ENCODE results near the gene APC2.
"Not testable (repeated sequence)": the region's sequence is repeated elsewhere in the genome, so short reads cannot be mapped to it uniquely, and the experiment has no call there.

Gene APC2

GRCh38 chr19:1417145-1417544, 32.8 kb upstream of the APC2 start:
- DNase-seq (ENCODE audit: low read depth, low spot score), result no peak

GRCh38 chr19:1417681-1418495, 32.0 kb upstream of the APC2 start:
- Histone ChIP-seq H3K27ac (ENCODE audit: low read length) (no peak overlapping the region), H3K4me3 (ENCODE audit: low read length) (no peak overlapping the region), H3K36me3 (ENCODE audit: control insufficient read depth, insufficient read depth, low read length) (peaks cover 44% of the 10 kb centered on the region), H3K27me3 (ENCODE audit: control insufficient read depth, insufficient read depth, low read length) (no peaks in the 10 kb centered on the region), H3K9me3 (ENCODE audit: control insufficient read depth, insufficient read depth, low read length) (no peaks in the 10 kb centered on the region), H3K4me1 (ENCODE audit: control insufficient read depth, insufficient read depth, low read length) (peaks cover 12% of the 10 kb centered on the region)
- DNase-seq (ENCODE audit: low read depth, low spot score), result no peak
- whole genome bisulfite sequencing (ENCODE audit: insufficient coverage, insufficient read length), result no CpG with 5 or more reads among the region's 30 CpGs

More at GRCh38 chr19:1417145-1417544, 32.8 kb upstream of the APC2 start:
- Histone ChIP-seq H3K4me1 (ENCODE audit: control insufficient read depth, insufficient read depth, low read length) (peaks cover 12% of the 10 kb centered on the region), H3K27me3 (ENCODE audit: control insufficient read depth, insufficient read depth, low read length) (no peaks in the 10 kb centered on the region), H3K9me3 (ENCODE audit: control insufficient read depth, insufficient read depth, low read length) (no peaks in the 10 kb centered on the region), H3K36me3 (ENCODE audit: control insufficient read depth, insufficient read depth, low read length) (peaks cover 42% of the 10 kb centered on the region), H3K27ac (ENCODE audit: low read length) (no peak overlapping the region), H3K4me3 (ENCODE audit: low read length) (no peak overlapping the region)
- WGBS (ENCODE audit: insufficient coverage, insufficient read length), result no CpG with 5 or more reads among the region's 21 CpGs

- Histone ChIP-seq H3K36me3 (ENCODE audit: control insufficient read depth, insufficient read depth, low read length) (peaks cover 48% of the 10 kb centered on the region), H3K4me3 (ENCODE audit: low read length) (no peak overlapping the region), H3K4me1 (ENCODE audit: control insufficient read depth, insufficient read depth, low read length) (peaks cover 12% of the 10 kb centered on the region), H3K27ac (ENCODE audit: low read length) (no peak overlapping the region), H3K9me3 (ENCODE audit: control insufficient read depth, insufficient read depth, low read length) (no peaks in the 10 kb centered on the region), H3K27me3 (ENCODE audit: control insufficient read depth, insufficient read depth, low read length) (no peaks in the 10 kb centered on the region)
- DNase-seq (ENCODE audit: low read depth, low spot score), result no peak
- no CpG with 5 or more reads among the region's 13 CpGs for WGBS (ENCODE audit: insufficient coverage, insufficient read length)
These were observed 31.5 kb upstream of the APC2 start for GRCh38 chr19:1418496-1418775.

- H3K4me1 ChIP-seq (ENCODE audit: control insufficient read depth, insufficient read depth, low read length), result peaks cover 12% of the 10 kb centered on the region
These were observed 30.8 kb upstream of the APC2 start for GRCh38 chr19:1418951-1419738.

GRCh38 chr19:1420085-1420484, 29.8 kb upstream of the APC2 start:
- DNase-seq (ENCODE audit: low read depth, low spot score); H3K27ac ChIP-seq (ENCODE audit: low read length); H3K27me3 ChIP-seq (ENCODE audit: control insufficient read depth, insufficient read depth, low read length); H3K4me3 ChIP-seq (ENCODE audit: low read length); H3K9me3 ChIP-seq (ENCODE audit: control insufficient read depth, insufficient read depth, low read length): not testable (repeated sequence)
- WGBS (ENCODE audit: insufficient coverage, insufficient read length), result no CpG with 5 or more reads among the region's 43 CpGs
- H3K36me3 ChIP-seq (ENCODE audit: control insufficient read depth, insufficient read depth, low read length), result peaks cover 57% of the 10 kb centered on the region
- peaks cover 12% of the 10 kb centered on the region for H3K4me1 ChIP-seq (ENCODE audit: control insufficient read depth, insufficient read depth, low read length)

More at GRCh38 chr19:1418951-1419738, 30.8 kb upstream of the APC2 start:
- Histone ChIP-seq H3K36me3 (ENCODE audit: control insufficient read depth, insufficient read depth, low read length) (peaks cover 54% of the 10 kb centered on the region), H3K27me3 (ENCODE audit: control insufficient read depth, insufficient read depth, low read length) (no peaks in the 10 kb centered on the region), H3K27ac (ENCODE audit: low read length) (no peak overlapping the region), H3K9me3 (ENCODE audit: control insufficient read depth, insufficient read depth, low read length) (no peaks in the 10 kb centered on the region), H3K4me3 (ENCODE audit: low read length) (no peak overlapping the region)
- no CpG with 5 or more reads among the region's 21 CpGs for WGBS (ENCODE audit: insufficient coverage, insufficient read length)
- DNase-seq (ENCODE audit: low read depth, low spot score), result no peak

GRCh38 chr19:1420590-1420989, 29.3 kb upstream of the APC2 start:
- Histone ChIP-seq H3K36me3 (ENCODE audit: control insufficient read depth, insufficient read depth, low read length) (peaks cover 58% of the 10 kb centered on the region), H3K4me1 (ENCODE audit: control insufficient read depth, insufficient read depth, low read length) (peaks cover 11% of the 10 kb centered on the region)

GRCh38 chr19:1421218-1421957, 28.5 kb upstream of the APC2 start:
- Histone ChIP-seq H3K9me3 (ENCODE audit: control insufficient read depth, insufficient read depth, low read length) (no peaks in the 10 kb centered on the region), H3K27ac (ENCODE audit: low read length) (no peak overlapping the region), H3K36me3 (ENCODE audit: control insufficient read depth, insufficient read depth, low read length) (peaks cover 64% of the 10 kb centered on the region), H3K27me3 (ENCODE audit: control insufficient read depth, insufficient read depth, low read length) (no peaks in the 10 kb centered on the region), H3K4me1 (ENCODE audit: control insufficient read depth, insufficient read depth, low read length) (peaks cover 4% of the 10 kb centered on the region), H3K4me3 (ENCODE audit: low read length) (no peak overlapping the region)
- no peak for DNase-seq (ENCODE audit: low read depth, low spot score)
- no CpG with 5 or more reads among the region's 37 CpGs for WGBS (ENCODE audit: insufficient coverage, insufficient read length)

More at GRCh38 chr19:1420590-1420989, 29.3 kb upstream of the APC2 start:
- no peak for DNase-seq (ENCODE audit: low read depth, low spot score)
- H3K27me3 ChIP-seq (ENCODE audit: control insufficient read depth, insufficient read depth, low read length), result no peaks in the 10 kb centered on the region
- no peaks in the 10 kb centered on the region for H3K9me3 ChIP-seq (ENCODE audit: control insufficient read depth, insufficient read depth, low read length)
- no peak overlapping the region for H3K27ac ChIP-seq (ENCODE audit: low read length)
- WGBS (ENCODE audit: insufficient coverage, insufficient read length), result no CpG with 5 or more reads among the region's 15 CpGs
- no peak overlapping the region for H3K4me3 ChIP-seq (ENCODE audit: low read length)

GRCh38 chr19:1421958-1422305, 28.0 kb upstream of the APC2 start:
- no peaks in the 10 kb centered on the region for H3K9me3 ChIP-seq (ENCODE audit: control insufficient read depth, insufficient read depth, low read length)
- H3K36me3 ChIP-seq (ENCODE audit: control insufficient read depth, insufficient read depth, low read length), result peaks cover 63% of the 10 kb centered on the region
- H3K27me3 ChIP-seq (ENCODE audit: control insufficient read depth, insufficient read depth, low read length), result no peaks in the 10 kb centered on the region
- no peak overlapping the region for H3K27ac ChIP-seq (ENCODE audit: low read length)
- H3K4me3 ChIP-seq (ENCODE audit: low read length), result no peak overlapping the region
- no CpG with 5 or more reads among the region's 22 CpGs for WGBS (ENCODE audit: insufficient coverage, insufficient read length)
- no peak for DNase-seq (ENCODE audit: low read depth, low spot score)
- peaks cover 3% of the 10 kb centered on the region; the same call in 1 of the 2 replicates for H3K4me1 ChIP-seq (ENCODE audit: control insufficient read depth, insufficient read depth, low read length)

- H3K27ac ChIP-seq (ENCODE audit: low read length), result no peak overlapping the region
- no CpG with 5 or more reads among the region's 16 CpGs for WGBS (ENCODE audit: insufficient coverage, insufficient read length)
These were observed 27.6 kb upstream of the APC2 start for GRCh38 chr19:1422360-1422759.

GRCh38 chr19:1422943-1423342, 27.0 kb upstream of the APC2 start:
- no peak for DNase-seq (ENCODE audit: low read depth, low spot score)
- Histone ChIP-seq H3K4me3 (ENCODE audit: low read length) (no peak overlapping the region), H3K36me3 (ENCODE audit: control insufficient read depth, insufficient read depth, low read length) (peaks cover 63% of the 10 kb centered on the region), H3K4me1 (ENCODE audit: control insufficient read depth, insufficient read depth, low read length) (no peaks in the 10 kb centered on the region), H3K27ac (ENCODE audit: low read length) (no peak overlapping the region), H3K9me3 (ENCODE audit: control insufficient read depth, insufficient read depth, low read length) (no peaks in the 10 kb centered on the region), H3K27me3 (ENCODE audit: control insufficient read depth, insufficient read depth, low read length) (no peaks in the 10 kb centered on the region)
- no CpG with 5 or more reads among the region's 24 CpGs for WGBS (ENCODE audit: insufficient coverage, insufficient read length)

More at GRCh38 chr19:1422360-1422759, 27.6 kb upstream of the APC2 start:
- H3K36me3 ChIP-seq (ENCODE audit: control insufficient read depth, insufficient read depth, low read length), result peaks cover 63% of the 10 kb centered on the region
- no peaks in the 10 kb centered on the region; the same call in 1 of the 2 replicates for H3K4me1 ChIP-seq (ENCODE audit: control insufficient read depth, insufficient read depth, low read length)
- no peaks in the 10 kb centered on the region for H3K27me3 ChIP-seq (ENCODE audit: control insufficient read depth, insufficient read depth, low read length)
- no peaks in the 10 kb centered on the region for H3K9me3 ChIP-seq (ENCODE audit: control insufficient read depth, insufficient read depth, low read length)
- DNase-seq (ENCODE audit: low read depth, low spot score), result no peak
- no peak overlapping the region for H3K4me3 ChIP-seq (ENCODE audit: low read length)

Data from iPS DF 6.9 (cell line).